GM18861 (cell line): ENCODE measurements around the gene CAND2.

Experiments used
- ATAC-seq: cut with Tn5 transposase; IDR thresholded peaks from one replicate; pipeline ENCODE4 v1.9.1; 2021; ENCODE audit not compliant: unreplicated experiment

Gene CAND2

GRCh38 chr3:12796171-12797123 is at the start of gene CAND2:
TSS of gene CAND2 (plus strand) at chr3:12796680. CDS start at chr3:12796721, 41 bp downstream.
- no peak for ATAC-seq

GRCh38 chr3:12748477-12748876 is 48.0 kb upstream of the CAND2 start:
- ATAC-seq, result no peak

- ATAC-seq, result peak; percentile 24
Observed at GRCh38 chr3:12750223-12750622, 46.3 kb upstream of the CAND2 start.

GRCh38 chr3:12750658-12751071 is 45.8 kb upstream of the CAND2 start:
- ATAC-seq, result peak; percentile 53

DNA sequence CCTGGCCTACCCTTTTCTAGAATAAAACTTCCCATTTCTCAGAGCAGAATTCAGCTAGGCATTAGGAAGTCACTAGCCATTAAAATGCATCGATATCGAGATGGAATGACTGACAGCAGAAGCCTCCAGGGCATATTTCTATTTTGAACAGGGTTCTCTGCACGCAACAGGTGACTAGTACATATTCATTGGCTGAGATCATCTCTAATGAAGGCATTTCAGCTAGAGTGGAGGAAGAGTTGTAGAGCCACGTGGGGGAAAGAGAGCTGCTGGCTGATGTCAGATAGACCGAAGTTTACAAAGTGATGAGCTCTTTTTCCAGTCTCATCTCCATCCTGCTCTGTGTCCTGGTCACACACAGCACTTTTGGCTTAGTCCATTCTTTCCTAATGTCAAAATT is 44.9 kb upstream of the CAND2 start:
- ATAC-seq, result no peak

GRCh38 chr3:12752102-12752501 is 44.4 kb upstream of the CAND2 start:
- no peak for ATAC-seq

DNA sequence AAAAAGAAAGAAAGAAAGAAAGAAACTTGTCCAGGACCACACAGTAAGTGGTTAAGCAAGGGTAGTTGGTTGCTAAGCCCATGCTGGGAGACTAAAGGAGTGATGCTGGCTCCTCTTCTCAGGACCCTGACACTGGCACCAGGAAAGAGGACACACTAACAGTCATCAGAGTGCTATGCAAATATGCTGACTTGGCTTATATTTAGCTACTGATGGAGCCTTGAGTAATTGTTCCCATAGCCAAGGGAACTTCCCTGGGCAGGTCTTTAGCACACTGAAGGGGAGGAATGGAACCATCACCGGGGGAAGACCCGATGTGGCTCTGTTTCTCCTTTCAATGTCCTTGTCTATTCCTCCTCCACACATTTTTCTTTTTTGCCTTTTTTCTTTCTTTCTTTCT is 43.7 kb upstream of the CAND2 start:
- no peak for ATAC-seq

DNA sequence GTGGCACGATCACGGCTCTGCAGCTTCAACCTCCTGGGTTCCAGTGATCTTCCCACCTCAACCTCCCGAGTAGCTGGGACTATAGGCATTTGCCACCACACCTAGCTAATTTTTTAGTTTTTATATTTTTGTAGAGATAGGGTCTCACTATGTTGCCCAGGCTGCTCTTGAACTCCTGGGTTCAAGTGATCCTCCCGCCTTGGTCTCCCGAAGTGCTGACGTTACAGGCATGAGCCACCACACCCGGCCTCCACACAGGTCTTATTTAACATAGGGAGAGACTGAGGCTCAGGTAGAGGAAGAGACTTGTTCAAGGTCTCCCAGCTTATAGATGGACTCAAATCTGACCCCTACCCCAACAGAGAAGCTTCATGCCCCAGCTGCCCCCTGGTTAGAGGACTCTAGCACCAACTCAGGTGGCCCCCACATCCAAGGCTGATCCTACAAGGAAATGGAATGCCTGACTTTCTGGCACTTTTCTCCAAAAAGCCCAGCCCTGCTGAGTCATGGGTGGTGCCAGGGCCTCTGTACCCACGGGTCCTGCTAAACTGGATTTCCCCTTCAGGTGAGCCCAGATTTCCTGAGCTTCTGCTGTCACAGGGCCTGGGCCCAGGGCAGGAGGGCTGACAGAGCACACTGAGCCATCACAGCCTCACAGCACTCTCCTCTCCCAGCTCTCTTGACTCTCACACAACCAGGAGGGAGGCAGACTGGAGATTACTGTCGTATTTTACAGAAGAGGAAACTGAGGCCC is 43.0 kb upstream of the CAND2 start:
- no peak for ATAC-seq

GRCh38 chr3:12754313-12754712 is 42.2 kb upstream of the CAND2 start:
- no peak for ATAC-seq

DNA sequence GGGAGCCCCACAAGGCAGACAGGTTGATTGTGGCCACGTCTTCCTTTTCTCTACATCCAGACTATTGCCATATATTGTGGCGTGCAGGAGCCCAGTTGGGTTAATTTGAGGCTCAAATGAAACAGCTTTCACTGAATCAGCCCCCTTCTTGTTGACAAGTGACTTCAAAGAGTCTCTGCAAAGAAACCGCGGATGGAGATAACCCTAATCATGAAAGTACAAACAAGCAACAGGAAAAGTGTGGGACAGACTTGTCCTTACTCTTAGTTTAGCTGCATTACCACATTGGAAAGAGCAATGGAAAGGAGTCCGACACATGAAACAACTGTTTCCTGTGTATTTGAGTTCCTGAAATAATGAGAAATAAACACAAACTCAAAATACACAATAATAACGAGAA is 40.7 kb upstream of the CAND2 start:
- ATAC-seq, result no peak

- ATAC-seq, result no peak
Observed at GRCh38 chr3:12756175-12756574, 40.3 kb upstream of the CAND2 start.

DNA sequence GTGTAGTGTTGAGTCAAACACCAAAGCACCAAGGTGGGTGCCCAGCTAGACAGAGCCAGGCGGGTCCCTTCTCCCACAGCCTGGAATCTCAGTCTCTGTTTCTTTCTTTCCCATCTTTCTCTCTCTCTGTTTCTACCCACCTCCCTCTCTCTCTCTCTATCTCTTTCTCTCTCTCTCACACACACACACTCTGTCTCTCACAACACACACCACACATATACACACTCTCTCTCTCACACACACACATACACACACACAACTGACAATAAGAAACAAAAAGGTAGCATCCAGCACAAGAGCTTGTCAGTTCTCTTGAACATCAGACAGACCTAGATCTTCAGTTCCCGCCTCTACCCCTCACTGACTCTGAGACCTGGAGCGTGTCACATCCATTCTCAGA is 39.8 kb upstream of the CAND2 start:
- no peak for ATAC-seq

DNA sequence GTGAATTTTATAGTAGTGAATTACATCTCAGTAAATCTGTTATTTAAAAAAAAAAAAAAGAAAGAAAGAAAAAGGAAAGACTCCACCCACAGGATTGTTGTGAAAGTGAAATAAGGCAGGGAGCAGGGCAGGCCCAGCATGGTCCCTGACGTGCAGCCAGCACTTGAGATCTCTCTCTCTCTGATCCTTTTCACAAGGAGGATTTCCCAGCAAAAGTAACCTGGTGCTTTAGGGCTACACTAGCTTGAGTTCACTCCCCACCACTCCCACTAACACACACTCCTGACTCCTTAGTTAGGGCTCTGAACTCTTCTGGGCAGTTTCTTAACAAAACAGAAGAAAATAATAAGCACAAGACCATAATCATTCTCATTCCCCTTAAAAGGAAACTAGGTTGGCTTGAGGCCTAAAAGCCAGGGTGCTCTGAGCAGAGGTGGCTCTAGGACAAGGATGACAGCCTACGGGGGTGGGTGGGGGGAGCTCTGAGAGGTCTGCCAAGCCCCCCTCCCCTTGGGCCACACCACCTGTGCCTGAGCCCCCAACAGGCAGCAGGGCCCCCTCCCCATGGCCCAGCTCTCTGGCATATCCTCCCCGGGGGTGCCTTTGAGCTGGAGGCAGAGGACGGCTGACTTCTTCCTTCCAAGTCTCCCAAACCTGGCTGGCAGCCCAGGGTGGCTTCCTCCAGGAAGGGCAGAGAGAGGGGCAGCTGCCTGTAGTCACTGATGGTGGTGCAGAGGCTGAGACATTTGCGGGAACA is 38.3 kb upstream of the CAND2 start:
- no peak for ATAC-seq

DNA sequence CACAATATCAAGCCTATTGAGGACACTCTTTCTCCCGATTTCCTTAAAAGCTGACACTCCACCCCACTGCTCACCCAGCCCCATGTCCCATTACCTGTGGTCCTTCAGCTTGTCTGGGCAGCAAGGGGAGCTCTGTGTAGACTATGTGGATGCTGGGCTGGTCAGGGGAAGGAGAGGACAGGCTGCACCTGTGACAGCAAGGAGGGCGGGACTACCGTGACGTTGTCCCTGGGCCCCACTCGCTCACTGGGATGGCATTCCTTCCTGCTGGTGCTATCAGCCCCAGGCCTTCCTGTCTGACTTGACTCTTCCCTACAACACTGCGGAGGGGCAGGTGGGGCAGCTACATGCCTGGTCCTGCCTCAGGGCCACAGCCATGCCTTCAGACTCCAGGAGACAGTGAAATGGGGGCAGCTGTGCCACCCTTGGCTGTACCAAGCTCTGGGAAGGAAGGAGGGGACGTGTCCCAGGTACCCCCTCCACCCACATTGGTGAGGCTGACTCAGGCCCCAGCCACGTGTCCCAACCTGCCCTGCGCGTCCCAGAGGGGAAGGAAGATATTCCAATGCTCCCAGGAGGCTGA is 37.3 kb upstream of the CAND2 start, which contains the start of gene TMEM40:
Gene TMEM40, minus strand, starts transcription at position 163 of the 583 bp plus-strand sequence. CDS start 9,427 bp downstream, outside the sequence.
- no peak for ATAC-seq

- ATAC-seq, result no peak
Observed at GRCh38 chr3:12759693-12760565, 36.6 kb upstream of the CAND2 start.

DNA sequence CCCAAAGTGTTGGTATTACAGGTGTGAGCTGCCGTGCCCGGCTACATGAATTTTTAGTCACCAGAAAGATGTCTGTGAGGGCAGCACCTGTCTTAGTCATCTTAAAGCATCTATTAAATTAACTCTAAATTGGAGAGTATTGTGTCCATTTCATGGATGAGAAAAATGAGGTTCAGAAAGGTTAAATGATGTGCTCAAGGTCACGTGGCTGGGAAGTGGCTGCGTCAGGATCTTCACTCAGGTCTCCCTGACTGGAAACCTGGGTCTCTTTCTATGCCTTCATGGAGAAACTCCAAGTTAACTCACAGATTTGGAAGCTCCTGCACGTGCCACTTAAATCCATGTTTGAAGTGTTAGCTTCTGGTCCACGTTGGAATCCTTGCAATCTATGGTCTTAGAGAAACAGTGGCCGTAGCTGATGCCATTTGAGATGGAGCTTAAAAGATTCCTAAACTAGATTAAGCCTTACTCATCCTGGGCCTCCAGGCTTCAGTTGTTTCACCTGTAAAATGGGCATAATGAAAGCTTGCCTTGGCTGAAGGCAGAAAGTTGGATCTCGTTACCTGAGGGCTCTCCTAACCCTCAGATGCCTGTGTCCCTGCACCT is 32.2 kb upstream of the CAND2 start:
- ATAC-seq, result no peak

DNA sequence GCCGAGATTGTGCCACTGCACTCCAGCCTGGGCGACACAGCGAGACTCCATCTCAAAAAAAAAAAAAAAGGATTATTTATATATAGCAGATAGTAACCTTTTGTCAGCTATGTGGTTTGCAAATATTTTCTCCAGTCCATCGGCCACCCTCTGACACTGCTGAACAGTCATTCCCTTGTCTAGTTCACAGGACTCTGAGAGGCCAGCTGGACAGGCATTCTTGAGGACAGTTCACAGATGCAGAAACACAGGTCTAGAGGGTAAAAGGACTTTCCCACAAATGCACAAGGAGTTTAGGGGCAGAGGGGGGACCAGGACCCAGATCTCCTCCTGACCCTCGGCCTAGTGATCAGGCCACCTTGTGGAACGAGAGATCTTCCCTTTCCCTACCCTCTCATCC is 29.9 kb upstream of the CAND2 start:
- ATAC-seq, result no peak

GRCh38 chr3:12768579-12769527 is 27.6 kb upstream of the CAND2 start:
- no peak for ATAC-seq
